ENCODE results near the gene RPS6KA2.

Gene RPS6KA2

DNA sequence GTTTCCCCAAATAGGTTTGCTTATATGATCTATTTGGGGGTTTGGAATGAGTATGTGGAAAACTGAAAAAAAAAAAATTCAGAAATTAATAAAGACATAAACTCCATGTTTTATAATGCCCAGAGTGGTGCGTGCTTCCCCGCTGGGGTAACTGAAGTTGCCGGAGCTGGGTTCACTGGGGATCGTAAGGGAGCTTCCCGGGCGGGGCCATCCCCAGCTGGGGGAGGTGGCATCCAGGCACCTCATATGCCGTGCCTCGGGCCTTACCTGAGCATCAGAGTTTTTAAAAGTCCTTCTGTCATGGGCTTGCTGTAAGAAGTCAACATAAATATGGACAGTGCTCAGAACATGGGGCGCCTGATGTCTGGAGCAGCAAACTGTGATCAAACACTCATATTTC, 22.7 kb downstream of the RPS6KA2 start:
- no peak for DNase-seq (ENCODE audit: low read depth)
- H3K4me3 ChIP-seq (ENCODE audit: control insufficient read depth, low read depth, low read length), result no peak overlapping the region
- TF ChIP-seq, protein P1, sequence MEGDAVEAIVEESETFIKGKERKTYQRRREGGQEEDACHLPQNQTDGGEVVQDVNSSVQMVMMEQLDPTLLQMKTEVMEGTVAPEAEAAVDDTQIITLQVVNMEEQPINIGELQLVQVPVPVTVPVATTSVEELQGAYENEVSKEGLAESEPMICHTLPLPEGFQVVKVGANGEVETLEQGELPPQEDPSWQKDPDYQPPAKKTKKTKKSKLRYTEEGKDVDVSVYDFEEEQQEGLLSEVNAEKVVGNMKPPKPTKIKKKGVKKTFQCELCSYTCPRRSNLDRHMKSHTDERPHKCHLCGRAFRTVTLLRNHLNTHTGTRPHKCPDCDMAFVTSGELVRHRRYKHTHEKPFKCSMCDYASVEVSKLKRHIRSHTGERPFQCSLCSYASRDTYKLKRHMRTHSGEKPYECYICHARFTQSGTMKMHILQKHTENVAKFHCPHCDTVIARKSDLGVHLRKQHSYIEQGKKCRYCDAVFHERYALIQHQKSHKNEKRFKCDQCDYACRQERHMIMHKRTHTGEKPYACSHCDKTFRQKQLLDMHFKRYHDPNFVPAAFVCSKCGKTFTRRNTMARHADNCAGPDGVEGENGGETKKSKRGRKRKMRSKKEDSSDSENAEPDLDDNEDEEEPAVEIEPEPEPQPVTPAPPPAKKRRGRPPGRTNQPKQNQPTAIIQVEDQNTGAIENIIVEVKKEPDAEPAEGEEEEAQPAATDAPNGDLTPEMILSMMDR (conservative IDR thresholded peaks at IDR 0.05; ENCODE audit: control insufficient read depth, insufficient read depth, low read depth, low read length), result no peak

DNA sequence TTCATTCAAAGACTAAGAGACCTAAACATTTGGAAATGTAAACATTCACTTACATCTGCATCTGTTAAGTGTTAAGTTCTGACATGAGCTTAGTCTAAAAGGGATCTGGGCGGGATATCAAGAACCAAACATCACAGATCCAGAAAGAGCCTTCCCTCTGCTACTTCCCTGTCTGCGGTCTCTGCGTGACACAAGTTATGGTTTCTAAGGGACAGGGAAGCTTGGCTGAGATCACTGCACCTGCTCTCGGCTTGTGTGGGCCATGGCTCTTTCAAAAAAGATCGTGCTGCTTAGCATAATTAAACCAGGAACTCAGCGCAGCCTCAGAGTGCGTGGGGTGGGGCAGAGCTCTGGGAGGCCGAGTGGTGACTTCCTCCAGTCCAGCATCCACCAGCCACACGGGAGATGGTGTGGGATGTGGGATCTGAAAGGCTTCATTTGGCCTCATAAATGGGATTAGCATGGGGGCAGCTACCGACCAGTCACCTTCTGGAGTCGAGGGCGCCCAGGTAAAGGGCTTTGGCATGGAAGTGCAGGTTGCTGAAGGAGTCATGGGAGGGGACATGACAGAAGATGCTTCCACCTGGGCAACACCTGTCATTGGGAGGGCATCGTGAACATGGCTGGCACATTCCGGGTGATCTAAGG, 23.9 kb downstream of the RPS6KA2 start:
- no peak overlapping the region for H3K4me3 ChIP-seq (ENCODE audit: control insufficient read depth, low read depth, low read length)
- TF ChIP-seq, protein P1 (conservative IDR thresholded peaks at IDR 0.05; ENCODE audit: control insufficient read depth, insufficient read depth, low read depth, low read length), result no peak

DNA sequence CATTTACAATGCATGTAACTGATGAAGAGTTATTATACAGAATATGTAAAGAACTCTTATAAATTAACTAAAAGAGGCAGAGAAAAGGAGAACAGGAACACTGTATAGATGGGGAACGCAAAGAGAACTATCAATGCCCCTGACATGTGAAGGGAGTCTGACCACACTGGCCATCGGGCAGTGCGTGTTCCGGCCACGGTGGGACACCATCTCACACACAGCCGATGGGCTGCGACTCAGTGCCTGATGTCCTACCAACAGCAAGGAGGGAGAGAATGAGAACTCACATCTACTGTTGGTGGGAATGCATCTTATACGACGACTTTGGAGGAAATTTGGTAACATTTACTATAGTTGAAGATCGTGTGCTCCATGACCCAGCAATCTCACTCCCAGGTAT, 25.1 kb downstream of the RPS6KA2 start:
- TF ChIP-seq, protein P1 (conservative IDR thresholded peaks at IDR 0.05; ENCODE audit: control insufficient read depth, insufficient read depth, low read depth, low read length), result no peak
- DNase-seq (ENCODE audit: low read depth), result no peak
- H3K4me3 ChIP-seq (ENCODE audit: control insufficient read depth, low read depth, low read length), result no peak overlapping the region

More for the DNA sequence above, 23.9 kb downstream of the RPS6KA2 start:
- no peak for DNase-seq (ENCODE audit: low read depth)

DNA sequence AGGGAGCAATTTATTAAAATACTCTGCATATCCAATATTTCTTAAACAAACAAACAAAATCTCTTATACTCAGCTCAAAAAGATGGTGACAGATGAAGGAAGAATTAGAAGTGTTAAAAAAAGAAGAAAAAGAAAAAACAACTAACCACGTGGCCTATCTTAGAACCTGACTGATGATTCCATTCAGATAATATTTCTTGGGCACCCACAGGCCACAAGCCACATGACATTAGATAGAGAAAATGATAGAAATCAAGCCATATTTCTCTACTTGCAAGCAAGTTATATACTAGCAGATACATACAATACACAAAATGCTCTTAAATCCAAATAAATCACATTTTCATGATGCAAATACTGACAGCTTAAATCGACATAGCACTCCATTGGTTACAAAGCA, 26.1 kb downstream of the RPS6KA2 start:
- no peak overlapping the region for H3K4me3 ChIP-seq (ENCODE audit: control insufficient read depth, low read depth, low read length)
- TF ChIP-seq, protein P1 (conservative IDR thresholded peaks at IDR 0.05; ENCODE audit: control insufficient read depth, insufficient read depth, low read depth, low read length), result no peak
- no peak for DNase-seq (ENCODE audit: low read depth)

DNA sequence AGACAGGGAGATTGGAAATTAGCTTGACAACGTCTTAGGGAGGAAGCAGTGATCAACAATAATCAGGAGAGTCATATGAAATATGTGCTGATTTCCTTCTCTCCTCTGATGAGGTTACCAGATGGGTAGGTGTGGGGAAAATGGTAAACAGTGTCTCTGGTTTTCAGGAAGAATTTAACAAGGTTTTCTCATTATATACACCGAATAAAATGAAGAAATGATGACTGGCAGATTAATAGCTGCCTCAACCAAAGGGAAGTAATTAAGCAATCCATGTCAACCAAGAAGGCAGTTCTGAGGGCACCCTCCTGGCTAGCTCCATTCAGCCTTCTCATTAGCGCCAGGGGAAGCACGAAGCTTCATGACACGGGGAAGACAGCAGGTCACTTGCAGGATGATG, 27.8 kb downstream of the RPS6KA2 start:
- TF ChIP-seq, protein P1 (conservative IDR thresholded peaks at IDR 0.05; ENCODE audit: control insufficient read depth, insufficient read depth, low read depth, low read length), result no peak
- no peak for DNase-seq (ENCODE audit: low read depth)

DNA sequence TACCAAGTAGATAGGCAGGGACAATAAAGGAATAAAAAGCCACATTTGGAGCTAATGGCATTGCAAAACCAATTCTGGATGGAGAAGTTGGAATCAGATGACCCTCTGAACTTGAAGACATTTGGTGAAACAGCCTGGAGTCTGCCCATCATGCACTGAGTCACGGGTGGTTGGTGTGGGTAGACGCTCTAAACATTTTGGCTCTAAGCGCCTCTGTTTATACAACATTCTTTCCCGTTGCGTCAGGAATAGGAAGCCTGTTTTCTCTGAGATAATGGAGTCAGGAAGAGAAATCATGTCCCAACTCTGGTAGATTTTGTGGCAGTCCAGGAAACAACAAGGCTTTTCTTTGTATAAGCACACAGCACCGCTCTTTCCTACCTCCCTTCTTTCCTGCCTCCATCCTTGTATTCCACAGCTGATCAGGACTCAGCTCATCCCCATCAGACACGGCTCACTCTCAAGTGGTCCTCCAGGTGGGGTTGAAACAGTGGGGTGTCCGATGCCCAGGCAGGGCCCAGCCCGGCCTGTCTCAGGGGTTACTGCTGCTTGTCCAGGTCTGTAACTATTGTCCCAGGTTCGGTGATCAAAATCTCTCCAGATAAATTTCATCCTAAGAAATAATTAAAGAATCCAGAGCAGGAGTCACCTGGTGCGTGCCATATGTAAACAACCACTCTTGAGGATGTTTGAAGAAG, 28.5 kb downstream of the RPS6KA2 start:
- peak; percentile 97 for DNase-seq (ENCODE audit: low read depth)
- no peak overlapping the region for H3K4me3 ChIP-seq (ENCODE audit: control insufficient read depth, low read depth, low read length)
- TF ChIP-seq, protein P1 (conservative IDR thresholded peaks at IDR 0.05; ENCODE audit: control insufficient read depth, insufficient read depth, low read depth, low read length), result no peak

More for the DNA sequence above, 27.8 kb downstream of the RPS6KA2 start:
- no peak overlapping the region for H3K4me3 ChIP-seq (ENCODE audit: control insufficient read depth, low read depth, low read length)

All from fibroblast of mammary gland (primary cell).